NCI-H82 (cell line): Measurements from ENCODE around the gene MVB12B.
A peak's percentile ranks its signal among the peaks of the same experiment; 100 is the strongest.

Experiments
- DNase-seq: peaks from one replicate; lab custom pipeline; 2025; lab: John Stamatoyannopoulos, UW

Gene MVB12B

DNA sequence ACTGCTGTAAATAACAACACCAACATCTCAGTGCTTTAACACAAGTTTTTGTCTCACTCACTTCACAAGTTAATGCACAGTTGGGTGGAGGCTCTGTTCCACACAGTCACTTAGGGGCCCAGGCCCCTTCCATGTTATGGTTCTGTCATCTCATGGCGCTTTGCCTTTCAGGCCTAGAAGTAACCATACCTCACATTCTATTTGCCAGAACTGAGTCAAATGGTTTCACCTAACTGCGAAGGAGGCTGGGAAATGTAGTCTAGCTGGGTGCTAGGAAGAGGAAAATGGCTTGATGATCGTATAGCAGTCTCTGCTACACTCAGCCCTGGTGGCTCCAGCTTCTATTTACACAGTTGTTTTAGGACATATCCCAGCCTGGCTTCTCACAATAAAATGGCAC lies 23.1 kb upstream of the MVB12B start:
- DNase-seq = peak; percentile 22

DNA sequence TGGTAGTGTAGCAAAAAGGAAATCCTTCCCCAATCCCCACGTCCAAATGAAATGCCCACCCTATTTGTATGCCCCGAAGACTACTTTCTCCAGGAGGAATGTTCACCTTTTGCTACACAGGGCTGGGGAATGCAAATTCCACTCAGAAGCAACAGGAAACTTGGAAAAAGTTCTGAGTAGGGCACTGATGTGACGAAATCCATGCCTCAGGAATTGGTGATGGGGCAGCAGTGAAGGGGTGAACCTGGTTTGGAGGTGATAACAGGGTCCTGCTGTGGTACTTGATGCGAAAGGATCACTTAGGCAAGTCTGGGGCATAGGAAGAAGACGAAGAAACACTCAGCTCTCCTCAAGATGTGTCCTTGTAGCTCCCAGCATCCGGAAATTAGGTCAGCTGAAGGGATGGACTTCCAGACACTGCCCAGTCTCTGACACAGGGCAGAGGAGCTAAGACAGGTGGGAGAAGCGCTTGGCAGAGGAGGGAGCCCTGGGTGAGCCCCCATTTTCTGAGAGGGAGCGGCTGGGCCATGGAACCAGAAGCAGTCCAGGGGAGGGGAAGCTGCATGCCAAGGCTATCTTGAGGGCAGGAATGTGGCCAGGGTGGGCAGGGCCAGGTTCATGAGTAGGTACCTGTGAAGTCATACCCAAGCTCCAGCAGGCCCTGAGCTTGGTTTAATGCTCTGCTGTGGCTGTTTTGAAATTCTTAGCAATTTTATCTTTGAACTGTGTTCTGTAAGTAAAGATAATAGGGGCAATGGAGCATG lies 22.2 kb upstream of the MVB12B start:
- no peak for DNase-seq

DNA sequence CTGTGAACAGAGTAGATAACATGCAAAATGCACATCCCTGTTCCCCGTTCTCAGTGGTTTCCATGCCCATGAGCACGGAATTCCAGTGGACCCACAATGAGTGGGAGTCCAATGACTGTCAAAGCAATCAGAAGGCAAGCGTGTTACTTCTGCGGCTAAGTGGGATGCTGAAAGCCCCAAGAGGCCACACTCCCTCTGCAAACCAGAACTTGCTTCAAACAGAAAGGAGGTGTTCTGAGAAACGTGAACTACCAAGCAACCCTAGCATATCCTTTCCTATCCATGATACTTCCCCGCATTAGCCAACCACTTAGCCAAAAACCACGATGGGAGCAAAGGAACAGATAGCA lies 21.7 kb upstream of the MVB12B start:
- DNase-seq = no peak

DNA sequence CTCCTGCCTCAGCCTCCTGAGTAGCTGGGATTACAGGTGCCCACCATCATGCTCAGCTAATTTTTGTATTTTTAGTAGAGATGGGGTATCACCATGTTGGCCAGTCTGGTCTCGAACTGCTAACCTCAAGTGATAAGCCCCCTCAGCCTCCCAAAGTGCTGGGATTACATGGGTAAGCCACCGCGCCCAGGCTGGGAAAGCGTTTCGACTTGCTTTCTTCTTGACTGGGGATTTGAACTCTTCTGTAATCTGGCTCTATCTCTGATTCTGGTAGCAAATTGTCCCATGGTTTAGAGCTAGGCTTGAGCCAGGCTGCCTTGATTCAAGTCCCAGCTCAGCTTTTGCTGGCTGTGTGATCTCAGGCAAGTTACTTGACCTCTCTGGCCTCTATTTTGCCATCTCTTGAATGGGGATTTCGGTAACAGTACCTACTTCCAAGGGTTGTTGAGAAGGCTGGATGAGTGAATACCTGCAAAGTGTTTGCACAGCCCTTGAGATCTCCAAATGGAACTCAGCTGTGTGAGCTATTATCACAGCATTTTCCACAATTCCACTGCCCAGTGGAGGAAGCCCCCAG lies 20.5 kb upstream of the MVB12B start:
- no peak for DNase-seq

DNA sequence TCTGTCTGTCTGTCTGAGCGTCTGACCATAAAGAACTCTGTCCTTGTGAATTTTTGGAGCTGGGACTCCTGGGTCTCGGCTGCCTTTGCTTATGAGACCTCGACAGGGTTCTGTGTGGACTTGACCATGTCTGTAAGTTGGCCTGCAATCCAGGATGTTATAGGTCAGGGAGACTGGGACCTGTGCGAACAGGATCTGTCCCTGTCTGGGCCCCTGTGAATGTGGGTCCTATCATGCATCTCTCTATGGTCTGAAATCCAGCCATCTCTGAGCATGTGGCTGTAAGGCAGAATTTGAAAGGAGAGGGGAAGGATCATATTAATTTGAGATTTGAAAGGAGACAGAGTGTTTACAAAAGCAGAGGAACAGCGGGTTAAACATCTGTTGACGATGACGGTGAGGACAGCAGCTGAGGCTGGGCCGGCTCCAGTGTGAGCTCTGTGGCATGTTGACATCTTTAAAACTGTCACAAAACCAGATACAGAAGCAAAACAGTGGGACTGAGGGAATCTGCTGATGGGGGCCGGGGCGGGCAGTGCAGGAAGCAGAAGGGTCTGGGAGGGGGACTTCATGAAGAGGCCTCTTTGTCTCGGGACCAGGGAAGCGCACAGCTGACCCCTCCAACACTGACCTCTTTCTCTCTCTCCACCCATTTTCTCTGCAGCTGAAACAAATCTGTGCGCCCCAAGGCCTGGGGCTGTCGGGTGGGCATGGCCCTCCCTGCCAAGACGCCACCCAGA lies 19.1 kb upstream of the MVB12B start:
- DNase-seq = no peak

DNA sequence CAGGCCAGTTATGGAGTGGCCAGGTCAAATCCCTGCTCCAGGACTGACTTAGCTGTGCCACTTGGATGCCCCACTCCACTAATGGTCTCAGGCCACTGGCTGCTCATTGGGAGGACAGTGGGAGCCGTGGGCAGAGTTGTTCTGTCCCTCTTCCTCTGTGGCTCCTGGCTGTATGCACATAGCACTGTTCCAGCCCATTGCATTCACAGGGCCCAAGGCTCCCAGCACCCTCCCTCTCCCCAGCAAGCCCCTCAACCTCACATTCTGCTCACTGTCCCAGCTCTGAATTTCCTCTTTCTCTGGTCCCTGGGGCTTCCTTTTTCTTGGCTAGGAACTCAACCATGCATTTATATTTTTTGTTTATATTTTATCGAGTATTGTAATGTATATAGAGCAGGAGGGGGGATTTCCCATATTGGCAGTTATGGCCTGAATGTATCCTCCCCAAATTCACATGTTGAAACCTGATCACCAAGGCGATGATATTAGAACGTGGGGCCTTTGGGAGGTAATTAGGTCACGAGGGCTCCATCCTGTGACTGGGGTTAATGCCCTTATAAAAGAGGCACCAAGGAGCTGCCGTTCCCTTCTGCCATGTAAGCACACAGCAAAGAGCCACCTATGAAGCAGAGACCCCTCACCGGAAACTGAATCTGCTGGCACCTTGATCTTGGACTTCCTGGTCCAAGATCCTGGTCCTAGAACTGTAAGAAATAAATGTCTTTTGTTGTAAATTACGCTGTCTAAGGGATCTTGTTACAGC lies 17.0 kb upstream of the MVB12B start:
- no peak for DNase-seq

DNA sequence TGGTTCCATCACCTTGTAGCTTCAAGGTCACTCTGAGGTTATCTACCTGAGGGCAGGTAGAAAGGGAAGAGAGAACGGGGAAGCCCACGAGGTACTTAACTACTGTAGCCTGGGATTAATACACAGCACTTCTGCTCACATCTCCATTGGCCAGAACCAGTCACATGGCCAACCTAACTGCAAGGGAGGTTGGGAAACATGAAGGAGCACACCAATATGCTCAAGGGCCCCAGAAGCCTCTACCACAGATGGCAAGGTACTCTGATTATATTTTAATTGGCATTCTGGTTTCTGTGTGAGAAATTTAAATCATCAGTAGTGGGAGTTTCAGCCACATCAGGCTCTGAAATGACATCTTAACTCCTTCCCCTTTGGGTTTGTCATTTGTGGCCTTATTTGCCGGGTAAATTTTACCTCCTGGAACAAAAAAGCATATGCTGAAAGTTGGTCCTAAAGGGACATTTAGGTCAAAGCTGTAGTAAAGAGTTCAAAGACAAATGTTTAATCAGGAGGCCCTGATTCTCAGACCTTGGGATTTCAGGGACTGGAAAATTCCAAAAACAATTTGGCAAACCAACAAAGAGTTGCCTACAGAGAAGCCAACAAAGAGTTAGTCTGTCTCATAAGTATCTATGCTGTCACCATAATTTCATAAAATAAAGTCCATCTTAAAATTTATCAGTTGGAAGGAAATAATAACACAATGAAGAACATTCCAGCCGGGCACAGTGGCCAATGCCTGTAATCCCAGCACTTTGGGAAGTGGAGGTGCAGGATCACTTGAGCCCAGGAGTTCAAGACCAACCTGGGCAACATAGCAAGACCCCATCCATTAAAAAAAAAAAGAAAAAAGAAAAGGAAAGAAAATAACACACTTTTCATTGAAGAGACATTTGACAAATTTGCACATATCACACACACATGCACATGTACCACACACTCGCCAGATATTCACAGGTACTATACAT lies 13.8 kb upstream of the MVB12B start:
- DNase-seq = no peak

DNA sequence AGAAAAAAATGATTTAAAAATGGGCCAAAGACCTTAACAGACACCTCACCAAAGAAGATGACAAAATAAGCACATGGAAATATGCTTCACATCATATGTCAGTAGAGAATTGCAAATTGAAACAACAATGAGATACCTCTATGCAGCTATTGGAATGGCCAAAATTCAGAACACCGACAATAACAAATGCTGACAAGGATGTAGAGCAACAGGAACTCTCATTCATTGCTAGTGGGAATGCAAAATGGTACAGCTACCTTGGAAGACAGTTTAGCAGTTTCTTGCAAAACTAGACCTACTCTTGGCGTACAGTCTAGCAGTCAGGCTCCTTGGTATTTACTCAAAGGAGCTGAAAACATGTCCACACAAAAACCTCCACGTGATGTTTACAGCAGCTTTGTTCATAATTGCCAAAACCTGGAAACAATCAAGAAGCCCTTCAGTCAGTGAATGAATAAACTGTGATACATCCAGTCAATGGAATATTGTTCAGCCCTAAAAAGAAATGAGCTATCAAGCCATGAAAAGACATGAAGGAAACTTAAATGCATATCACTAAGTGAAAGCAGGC lies 10.5 kb upstream of the MVB12B start:
- DNase-seq = no peak

DNA sequence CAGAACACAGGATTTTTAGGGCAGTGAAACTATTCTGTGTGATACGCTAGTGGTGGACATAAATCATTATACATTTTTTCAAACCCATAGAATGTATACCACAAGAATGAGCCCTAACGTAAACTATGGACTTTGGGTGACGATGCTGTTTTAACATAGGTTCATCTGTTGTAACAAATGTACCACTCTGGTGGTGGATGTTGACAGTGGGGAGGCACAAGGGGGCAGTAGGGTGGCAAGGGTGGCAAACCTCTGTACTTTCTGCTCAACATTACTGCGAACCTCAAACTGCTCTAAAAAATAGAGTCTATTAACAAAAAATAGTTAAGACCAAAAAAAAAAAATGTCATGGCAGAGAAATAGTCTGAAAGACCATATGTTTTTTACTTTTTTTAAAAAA lies 9.1 kb upstream of the MVB12B start:
- DNase-seq = no peak

DNA sequence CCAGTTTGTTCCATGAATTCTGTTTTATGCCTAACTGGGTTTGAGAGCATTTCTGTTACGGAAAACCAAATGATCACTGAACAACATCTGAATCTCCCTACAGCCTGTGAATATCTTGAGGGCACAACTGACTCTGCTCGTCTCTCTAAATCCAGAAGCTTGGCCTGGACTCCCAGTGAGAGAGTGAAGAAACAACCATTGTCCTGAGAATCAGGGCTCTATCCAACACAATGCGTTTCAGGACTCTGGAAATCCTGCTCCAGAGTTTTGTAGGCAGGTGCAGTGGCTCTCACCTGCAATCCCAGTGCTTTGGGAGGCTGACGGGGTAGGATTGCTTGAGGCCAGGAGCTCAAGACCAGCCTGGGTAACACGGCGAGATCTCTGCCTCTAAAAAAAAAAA lies 7.8 kb upstream of the MVB12B start:
- DNase-seq = no peak

DNA sequence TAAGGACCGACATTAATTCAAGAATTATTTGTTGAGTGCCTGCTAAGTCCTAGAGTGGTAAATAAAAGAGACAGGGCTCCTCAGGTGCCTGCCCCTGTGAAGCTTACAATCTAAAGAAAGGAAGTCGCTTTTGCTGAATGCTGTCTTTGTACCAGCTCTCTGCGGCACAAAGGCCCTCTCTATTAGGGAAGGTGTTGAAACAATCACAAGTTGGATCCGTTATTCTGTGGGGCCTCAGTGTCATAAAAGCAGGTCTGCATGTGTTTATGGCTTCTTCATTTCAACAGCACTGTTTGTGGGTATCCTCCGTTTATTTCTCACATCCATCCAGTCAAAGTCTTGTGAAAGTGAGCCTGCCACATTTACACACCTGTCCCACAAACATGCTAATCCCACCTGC lies 7.0 kb upstream of the MVB12B start:
- no peak for DNase-seq

DNA sequence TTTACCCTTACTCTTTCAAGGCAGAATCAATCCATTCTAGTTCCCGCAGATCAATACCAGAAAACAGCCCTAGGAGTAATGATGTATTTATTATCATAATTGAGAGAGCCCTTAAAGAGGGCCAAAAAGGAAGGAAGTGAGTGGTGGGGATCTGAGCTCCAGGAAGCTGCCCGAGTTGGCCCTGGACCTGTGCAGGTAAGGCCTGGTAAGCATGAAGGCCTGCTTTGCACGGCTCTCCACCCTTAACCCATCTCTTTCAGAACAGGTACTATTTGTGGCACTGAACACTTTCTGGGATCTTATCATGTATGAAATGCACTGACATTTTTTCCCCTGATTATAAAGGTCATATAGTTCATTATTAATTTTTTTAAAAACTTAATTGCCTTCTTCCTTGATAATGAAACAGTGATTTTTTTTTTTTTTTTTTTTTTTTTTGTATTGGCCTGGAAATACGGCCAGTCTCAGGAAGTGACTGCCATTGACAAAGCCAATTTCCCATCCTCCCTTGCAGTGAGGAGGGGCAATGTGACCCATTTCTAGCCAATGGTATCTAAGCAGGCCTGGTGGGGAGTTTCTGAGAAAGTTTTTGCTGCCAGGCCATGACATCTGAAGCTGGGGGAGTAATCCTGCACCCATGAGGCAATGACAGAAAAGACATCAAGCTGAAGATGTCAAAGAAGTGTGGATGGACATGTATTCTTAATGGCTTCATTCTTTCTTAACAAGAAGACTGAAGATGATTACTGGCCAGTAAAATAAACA lies 6.3 kb upstream of the MVB12B start:
- no peak for DNase-seq

DNA sequence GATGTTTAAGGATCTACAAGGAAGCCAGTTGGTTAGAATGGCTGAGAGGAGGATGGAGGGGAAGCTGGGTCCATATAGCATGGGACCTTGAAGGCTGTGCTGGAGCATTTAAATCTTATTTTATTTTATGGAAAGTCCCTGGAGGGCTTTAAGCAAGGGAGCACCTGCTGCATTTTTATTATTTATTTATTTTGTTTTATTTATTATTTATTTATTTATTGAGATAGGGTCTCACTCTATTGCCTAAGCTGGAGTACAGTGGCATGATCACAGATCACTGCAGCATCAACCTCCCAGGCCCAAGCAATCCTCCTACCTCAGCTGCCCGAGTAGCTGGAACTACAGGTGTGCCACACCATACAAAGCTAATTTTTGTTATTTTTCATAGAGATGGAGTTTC lies 4.9 kb upstream of the MVB12B start:
- no peak for DNase-seq

DNA sequence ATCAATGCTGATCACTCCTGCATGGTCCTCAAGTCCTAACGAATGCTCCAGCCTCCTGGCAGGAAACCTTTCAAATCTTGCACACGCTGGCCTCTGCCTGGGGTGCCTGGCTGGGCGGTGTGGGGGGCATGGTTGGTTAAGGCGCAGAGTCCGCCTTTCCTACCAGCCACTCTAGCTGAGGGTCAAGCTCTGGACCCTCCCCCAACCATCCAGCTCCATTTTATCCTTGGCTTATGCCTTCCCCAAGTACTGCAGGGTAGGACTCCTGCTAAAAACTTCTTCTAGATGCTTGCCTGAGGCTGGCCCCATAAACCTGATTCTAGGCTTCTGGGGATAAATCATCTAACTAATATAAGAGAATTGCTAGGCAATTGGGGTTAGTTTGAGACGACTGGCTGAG lies 808 bp upstream of the MVB12B start:
- peak; percentile 52 for DNase-seq

DNA sequence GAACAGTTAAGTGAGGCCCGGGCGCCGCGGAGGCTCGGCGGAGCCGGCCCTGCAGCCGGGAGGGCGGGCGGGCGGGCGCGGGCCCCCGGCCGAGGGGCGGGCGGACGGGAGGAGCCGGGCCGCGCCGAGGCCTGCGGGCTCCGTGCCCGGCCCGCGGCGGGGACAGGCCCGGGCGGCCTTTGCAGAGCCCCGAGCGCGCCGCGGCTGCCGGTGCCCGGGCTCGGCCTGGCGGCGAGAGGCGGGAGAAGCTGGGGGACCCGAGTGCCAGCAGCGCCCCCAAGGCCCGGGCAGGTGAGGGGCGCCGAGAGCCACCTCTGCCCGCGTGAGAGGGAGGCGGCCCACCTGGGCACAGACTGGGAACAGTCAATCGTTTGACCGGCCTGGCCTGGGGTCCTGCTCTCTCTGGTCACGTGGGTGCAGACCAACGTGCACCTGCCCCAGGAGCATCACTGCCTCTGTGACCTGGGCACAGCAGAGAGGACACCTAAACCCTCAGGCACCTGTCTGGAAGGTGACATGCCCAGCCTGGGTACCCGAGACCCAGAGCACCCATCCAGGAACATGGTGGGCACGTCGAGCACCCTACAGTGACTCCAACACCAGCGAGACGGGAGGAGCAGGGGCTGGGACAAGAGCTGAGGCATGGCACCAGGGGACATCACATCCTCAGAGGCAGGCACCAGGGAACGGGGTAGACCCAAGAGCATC lies 531 bp downstream of the MVB12B start:
- peak; percentile 48 for DNase-seq

DNA sequence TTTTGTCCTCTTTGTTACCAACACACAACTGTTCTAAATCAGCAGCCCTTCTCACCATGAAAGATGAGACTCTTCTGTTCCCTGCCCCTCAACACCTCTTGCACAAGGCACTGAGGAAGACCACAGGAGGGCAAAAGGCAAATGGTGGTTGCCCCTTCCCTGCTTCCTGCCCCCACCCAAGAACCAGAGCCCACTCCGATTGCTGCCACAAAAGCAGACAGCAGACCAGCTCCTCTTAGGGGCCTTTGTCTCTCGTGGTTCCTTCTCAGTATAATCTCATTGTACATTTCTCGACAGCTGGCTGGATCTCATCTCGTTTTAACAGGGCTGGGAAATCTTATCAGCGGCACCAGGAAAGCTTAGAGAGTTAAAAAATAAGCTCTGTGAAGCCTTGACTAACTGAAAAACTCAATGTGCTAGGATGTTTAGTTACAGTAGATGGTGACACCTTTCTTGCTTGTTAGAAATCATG lies 1.1 kb downstream of the MVB12B start:
- DNase-seq = peak; percentile 97

DNA sequence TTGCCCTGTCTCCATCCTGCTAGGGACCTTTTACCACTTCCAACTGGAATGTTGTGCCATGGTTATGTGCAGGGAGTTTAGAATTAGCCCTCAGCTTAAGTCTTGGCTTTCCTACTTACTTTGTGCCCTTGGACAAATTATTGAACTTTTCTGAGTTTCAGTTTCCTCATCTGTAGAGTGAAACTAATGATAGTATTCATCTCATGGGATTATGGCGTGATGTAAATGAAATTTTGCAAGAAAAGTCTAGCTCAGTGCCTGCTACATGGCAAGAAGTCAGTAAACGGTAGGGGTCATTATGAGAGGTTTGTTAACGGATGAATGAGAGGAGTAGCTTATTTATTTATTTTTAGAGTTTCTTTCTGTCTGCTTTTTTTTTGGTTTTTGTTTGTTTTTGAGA lies 1.8 kb downstream of the MVB12B start:
- DNase-seq = no peak

DNA sequence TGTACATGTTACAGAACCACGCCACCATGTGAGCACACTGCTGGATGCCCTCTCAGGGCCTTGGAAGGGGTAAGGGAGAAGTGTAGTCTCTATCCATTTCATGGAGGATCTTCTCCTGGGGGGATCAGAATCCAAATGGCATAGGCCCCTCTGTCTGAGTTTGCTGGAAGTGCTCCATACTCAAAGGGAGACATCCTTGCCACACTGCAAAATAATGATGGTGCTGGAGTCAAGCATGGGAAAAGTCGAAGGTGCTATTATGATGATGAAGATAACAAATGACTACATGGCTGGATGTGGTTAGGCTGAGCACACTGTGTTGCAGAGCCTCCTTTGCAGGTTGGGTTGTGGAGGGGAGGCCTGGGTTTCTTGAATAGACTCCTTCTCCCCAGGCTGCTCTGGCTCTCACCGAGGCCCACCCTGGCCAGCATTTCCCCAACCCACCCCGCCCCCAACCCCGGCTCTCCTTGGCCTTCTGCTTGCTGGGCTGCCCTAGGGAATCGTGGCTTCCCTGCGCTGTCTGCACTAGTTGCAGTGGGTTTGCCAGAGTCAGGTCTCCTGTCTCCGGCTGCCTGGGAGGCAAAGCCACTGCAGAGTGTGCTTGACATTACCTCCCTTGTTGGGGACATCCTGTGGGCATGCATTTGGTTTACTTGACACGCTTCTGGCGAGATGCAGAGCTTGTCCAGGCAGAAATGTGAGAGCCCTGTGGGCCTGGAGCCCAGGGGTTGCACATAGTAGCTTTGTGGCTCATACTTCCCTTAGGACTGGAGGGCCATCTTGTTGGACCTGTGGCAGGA lies 3.0 kb downstream of the MVB12B start:
- DNase-seq = no peak

DNA sequence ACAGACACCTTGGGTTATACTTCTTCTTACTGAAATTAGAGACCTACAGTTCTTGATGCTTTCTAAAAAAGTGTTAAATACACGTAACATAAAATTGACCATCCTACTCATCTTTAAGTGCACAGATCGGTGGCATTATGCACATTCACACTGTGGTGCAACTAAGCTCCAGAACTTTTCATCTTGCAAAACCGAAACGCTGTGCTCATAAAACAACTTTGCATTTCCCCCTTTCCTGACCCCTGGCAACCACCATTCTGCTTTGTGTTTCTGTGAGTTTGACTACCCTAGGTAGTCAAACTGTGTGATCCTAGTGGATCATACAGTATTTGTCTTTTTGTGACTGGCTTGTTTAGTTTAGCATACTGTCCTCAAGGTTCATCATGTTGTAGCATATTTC lies 3.9 kb downstream of the MVB12B start:
- no peak for DNase-seq
